GM12864 (cell line): ENCODE measurements around the gene PIM1.

Source experiments
- DNase-seq: peaks from one replicate; pipeline ENCODE4 v3.0.0-alpha.2; 2011; ENCODE audit warnings: low read depth
- H3K4me3 ChIP-seq: 2 replicates; pipeline ENCODE4 v1.5.1; 2011; ENCODE audit warnings: mild to moderate bottlenecking, low read depth, low read length, control low read depth
- TF ChIP-seq, protein P1 (sequence below): IDR thresholded peaks from 2 replicates; pipeline ENCODE4 v1.5.1; 2011; ENCODE audit warnings: low read depth, mild to moderate bottlenecking, moderate library complexity, low read length, control low read depth, inconsistent platforms; ENCODE audit errors: missing control alignments

PIM1 gene

DNA sequence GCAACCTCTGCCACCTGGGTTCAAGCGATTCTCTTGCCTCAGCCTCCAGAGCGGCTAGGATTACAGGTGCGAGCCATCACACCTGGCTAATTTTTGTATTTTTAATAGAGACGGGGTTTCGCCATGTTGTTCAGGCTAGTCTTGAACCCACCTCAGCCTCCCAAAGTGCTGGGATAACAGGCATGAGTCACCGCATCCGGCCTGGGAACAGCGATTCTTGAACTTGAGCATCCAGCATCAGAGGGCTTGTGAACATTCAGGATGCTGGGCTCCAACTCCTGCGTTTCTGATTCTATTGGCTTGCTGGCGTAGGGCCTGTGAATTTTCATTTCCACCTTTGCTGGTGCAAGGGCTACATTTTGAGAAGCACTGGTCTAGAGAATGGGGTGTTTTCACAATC, 24.5 kb upstream of the PIM1 start:
- no peak overlapping the region for H3K4me3 ChIP-seq
- TF ChIP-seq, protein P1, sequence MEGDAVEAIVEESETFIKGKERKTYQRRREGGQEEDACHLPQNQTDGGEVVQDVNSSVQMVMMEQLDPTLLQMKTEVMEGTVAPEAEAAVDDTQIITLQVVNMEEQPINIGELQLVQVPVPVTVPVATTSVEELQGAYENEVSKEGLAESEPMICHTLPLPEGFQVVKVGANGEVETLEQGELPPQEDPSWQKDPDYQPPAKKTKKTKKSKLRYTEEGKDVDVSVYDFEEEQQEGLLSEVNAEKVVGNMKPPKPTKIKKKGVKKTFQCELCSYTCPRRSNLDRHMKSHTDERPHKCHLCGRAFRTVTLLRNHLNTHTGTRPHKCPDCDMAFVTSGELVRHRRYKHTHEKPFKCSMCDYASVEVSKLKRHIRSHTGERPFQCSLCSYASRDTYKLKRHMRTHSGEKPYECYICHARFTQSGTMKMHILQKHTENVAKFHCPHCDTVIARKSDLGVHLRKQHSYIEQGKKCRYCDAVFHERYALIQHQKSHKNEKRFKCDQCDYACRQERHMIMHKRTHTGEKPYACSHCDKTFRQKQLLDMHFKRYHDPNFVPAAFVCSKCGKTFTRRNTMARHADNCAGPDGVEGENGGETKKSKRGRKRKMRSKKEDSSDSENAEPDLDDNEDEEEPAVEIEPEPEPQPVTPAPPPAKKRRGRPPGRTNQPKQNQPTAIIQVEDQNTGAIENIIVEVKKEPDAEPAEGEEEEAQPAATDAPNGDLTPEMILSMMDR = no peak
- DNase-seq = no peak

DNA sequence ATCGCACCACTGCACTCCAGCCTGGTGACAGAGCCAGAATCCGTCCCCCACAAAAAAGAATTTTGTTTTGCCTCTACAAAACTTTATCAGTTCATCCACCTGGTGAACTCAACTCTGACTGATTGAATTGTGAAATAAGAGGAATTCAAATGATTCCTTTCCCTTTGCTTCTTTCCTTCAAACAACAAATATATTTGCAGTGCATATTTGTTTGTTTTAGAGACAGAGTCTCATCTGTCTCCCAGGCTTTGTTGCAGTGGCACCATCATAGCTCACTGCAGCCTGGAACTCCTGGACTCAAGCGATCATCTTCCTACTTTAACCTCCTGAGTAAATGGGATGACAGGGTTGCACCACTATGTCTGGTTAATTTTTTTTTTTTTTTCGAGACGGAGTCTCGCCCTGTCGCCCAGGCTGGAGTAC, 23.2 kb upstream of the PIM1 start:
- TF ChIP-seq, protein P1 = no peak

DNA sequence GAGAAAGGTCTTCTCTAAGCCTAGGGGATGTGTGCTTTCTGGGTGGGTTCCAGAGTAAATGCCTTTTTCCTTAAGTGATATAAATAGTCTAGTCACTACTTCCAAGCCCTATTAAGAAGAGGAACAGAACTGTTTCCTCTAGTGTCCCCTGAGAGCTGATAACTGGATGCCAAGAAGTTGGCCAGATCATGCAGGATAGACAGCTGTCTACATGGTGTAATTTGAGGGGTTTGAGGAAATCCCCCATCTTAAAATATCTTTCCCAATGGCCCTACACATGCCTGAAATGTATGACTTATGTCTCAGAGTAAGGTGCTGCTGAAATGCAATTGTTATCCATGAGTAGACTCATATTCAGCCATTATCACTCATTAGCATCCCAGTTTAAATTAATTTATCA, 20.2 kb upstream of the PIM1 start:
- no peak overlapping the region for H3K4me3 ChIP-seq
- TF ChIP-seq, protein P1 = no peak
- no peak for DNase-seq

More for the DNA sequence above, 23.2 kb upstream of the PIM1 start:
- DNase-seq = no peak
- H3K4me3 ChIP-seq = no peak overlapping the region

DNA sequence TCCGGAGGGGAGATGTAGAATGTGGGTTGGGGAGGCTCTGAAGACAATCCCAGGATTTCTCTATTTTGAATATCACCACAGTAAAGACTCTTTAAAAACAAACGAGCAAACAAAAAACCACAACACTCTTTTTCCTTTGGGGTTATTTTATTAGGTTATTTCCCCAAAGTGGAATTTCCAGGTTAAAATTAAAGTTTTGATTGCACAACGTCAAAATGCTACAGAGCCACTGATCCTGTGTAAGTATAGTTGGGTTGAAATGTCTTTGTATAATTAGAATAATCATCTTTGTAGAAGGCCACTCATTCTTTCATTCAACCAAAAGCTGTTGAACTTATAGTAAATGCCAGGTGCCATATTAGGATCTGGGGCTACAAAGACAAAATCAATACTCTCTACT, 19.6 kb upstream of the PIM1 start:
- DNase-seq = no peak
- H3K4me3 ChIP-seq = no peak overlapping the region
- TF ChIP-seq, protein P1 = no peak

DNA sequence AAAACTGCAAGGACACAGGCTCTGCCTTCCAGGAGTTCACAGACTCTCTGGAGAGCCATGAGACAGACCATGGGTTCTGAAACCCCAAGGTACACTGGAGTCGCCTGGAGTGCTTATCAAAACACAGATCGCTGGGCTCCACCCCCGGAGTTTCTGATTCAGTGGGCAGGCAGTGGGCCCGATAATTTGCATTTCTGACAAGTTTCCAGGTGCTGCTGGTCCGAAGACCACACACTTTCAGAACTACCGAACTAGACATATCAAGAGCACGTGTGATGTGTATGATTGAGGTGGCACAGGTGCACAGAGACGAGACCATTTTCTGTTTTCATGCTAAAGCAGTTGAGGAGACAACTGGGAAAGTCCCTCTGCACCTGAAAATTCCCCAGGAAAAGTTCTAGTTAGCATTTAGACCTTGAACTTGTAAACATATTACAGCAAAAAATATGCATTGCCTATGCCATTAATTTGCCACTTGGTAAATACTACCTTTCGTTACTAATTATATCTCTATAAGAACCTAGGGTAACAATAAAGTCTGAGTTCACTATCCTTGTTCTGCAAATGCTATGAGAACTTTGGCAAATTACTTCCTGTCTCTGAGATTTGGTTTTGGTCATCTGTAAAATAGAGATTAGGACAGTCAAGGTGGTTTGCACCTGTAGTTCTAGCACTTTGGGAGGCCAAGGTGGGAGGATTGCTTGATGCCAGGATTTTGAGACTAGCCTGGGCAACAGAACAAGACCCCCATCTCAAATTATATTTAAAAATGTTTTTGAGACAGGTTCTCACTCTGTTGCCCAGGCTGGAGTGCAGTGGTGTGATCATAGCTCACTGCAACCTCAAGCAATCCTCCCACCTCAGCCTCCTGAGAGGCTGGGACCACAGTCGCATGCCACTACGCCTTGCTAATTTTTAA, 14.3 kb upstream of the PIM1 start:
- DNase-seq = peak; percentile 97
- H3K4me3 ChIP-seq = no peak overlapping the region; the same call in 1 of the 2 replicates
- TF ChIP-seq, protein P1 = no peak

DNA sequence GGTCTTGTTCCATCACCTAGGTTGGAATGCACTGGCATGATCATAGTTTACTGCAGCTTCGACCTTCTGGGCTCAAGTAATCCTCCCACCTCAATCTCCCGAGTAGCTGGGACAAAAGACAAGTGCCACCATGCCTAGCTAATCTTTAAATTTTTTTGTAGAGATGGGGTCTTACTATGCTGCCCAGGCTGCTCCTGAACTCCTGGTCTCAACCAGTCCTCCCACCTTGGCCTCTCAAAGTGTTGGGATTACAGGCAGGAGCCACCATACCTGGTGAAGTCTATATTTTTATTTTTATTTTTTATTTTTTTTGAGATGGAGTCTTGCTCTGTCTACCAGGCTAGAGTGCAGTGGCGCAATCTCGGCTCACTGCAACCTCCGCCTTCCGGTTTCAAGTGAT, 11.4 kb upstream of the PIM1 start:
- TF ChIP-seq, protein P1 = no peak
- H3K4me3 ChIP-seq = no peak overlapping the region
- no peak for DNase-seq
